H1 (cell line): ENCODE measurements around the gene CNTNAP3B. TPM values are rescaled to one million over a fixed set of nuclear protein-coding genes. Genes with fewer than 3 reads are reported as not detected.
"Not testable (repeated sequence)": the region's sequence is repeated elsewhere in the genome, so short reads cannot be mapped to it uniquely, and the experiment has no call there.

Source experiments
- CTCF ChIA-PET: fragments of 300-600 bp; sonication (Branson Sonifier 250); formaldehyde crosslinking; loops from one replicate; lab custom pipeline; 2021; ENCODE audit not compliant: partially characterized antibody; lab: Charles Lee
- POLR2A ChIA-PET: fragments of 300-600 bp; sonication (Branson Sonifier 250); formaldehyde crosslinking; loops from one replicate; lab custom pipeline; 2021; ENCODE audit warnings: inconsistent platforms; ENCODE audit not compliant: partially characterized antibody; lab: Charles Lee
- DNase-seq, 2 experiments: peaks; one replicate each; pipeline versions ENCODE4 v3.0.0 to v3.0.0-alpha.2; 2010 to 2022; ENCODE audit warnings: low spot score in 2 of 2, low read depth in 1 of 2, mixed read lengths in 1 of 2
- FAIRE-seq: peaks from 2 replicates; lab custom pipeline; 2011; peaks lifted over from hg19 to GRCh38; lab: Jason Lieb, UNC
- H2AFZ ChIP-seq: 2 replicates; pipeline ENCODE4 v1.8.1; 2012; ENCODE audit warnings: low read length, inconsistent platforms
- H2AK5ac ChIP-seq: 2 replicates; pipeline ENCODE4 v1.6.1; 2013; ENCODE audit warnings: low read depth, low read length
- H2BK120ac ChIP-seq: replicated peaks from 2 replicates; pipeline ENCODE3; 2013; ENCODE audit warnings: low read depth, low read length, inconsistent platforms
- H2BK12ac ChIP-seq: 2 replicates; pipeline ENCODE4 v1.6.1; 2013; ENCODE audit warnings: low read depth, low read length
- H2BK15ac ChIP-seq: 2 replicates; pipeline ENCODE4 v1.6.1; 2013; ENCODE audit warnings: low read length
- H2BK20ac ChIP-seq: 2 replicates; pipeline ENCODE4 v1.6.1; 2013; ENCODE audit warnings: low read length
- H2BK5ac ChIP-seq: 2 replicates; pipeline ENCODE4 v1.6.1; 2013; ENCODE audit warnings: low read depth, low read length
- H3K14ac ChIP-seq: 2 replicates; pipeline ENCODE4 v1.6.1; 2013; ENCODE audit warnings: inconsistent platforms; ENCODE audit not compliant: insufficient read length
- H3K18ac ChIP-seq: 2 replicates; pipeline ENCODE4 v1.6.1; 2013; ENCODE audit warnings: low read length; ENCODE audit errors: extremely low read depth
- H3K23ac ChIP-seq: 2 replicates; pipeline ENCODE4 v1.6.1; 2013; ENCODE audit warnings: inconsistent platforms; ENCODE audit not compliant: insufficient read length
- H3K23me2 ChIP-seq: 2 replicates; pipeline ENCODE4 v1.6.1; 2013; ENCODE audit warnings: low read depth, low read length
- H3K27ac ChIP-seq: 2 replicates; pipeline ENCODE4 v1.6.1; 2011; ENCODE audit warnings: low read depth, low read length, inconsistent platforms
- H3K27me3 ChIP-seq, 4 experiments: replicated peaks in 1 of 4; 1 replicate in 1 of 4; 2 replicates in 3 of 4; pipeline versions ENCODE4 v1.6.1 to v1.8.1; 2011 to 2013; ENCODE audit warnings: low read length in 3 of 4, mild to moderate bottlenecking in 3 of 4, inconsistent platforms in 2 of 4, mixed read lengths in 2 of 4, moderate library complexity in 1 of 4; ENCODE audit not compliant: control insufficient read depth in 3 of 4, insufficient read depth in 3 of 4; ENCODE audit errors: extremely low read depth in 1 of 4
- H3K36me3 ChIP-seq, 4 experiments: 2 replicates each; pipeline versions ENCODE4 v1.6.1 to v1.8.1; 2011 to 2013; ENCODE audit warnings: mild to moderate bottlenecking in 4 of 4, low read length in 3 of 4, moderate library complexity in 2 of 4, control low read depth in 1 of 4, inconsistent platforms in 1 of 4; ENCODE audit not compliant: insufficient read depth in 4 of 4, control insufficient read depth in 2 of 4
- H3K4ac ChIP-seq: replicated peaks from 2 replicates; pipeline ENCODE3; 2013; ENCODE audit warnings: low read length, low read depth, mixed read lengths, inconsistent platforms; ENCODE audit not compliant: insufficient read length
- H3K4me1 ChIP-seq, 4 experiments: replicated peaks in 1 of 4; 1 replicate in 1 of 4; 2 replicates in 3 of 4; pipeline versions ENCODE4 v1.6.1 to v1.8.1; 2011 to 2013; ENCODE audit warnings: low read length in 3 of 4, inconsistent platforms in 2 of 4, mixed read lengths in 1 of 4; ENCODE audit not compliant: insufficient read depth in 4 of 4, control insufficient read depth in 3 of 4
- H3K4me2 ChIP-seq, 2 experiments: 2 replicates each; pipeline versions ENCODE4 v1.6.1 to v1.8.1; 2011 to 2013; ENCODE audit warnings: low read depth in 2 of 2, low read length in 2 of 2, control low read depth in 1 of 2, inconsistent platforms in 1 of 2, mild to moderate bottlenecking in 1 of 2; ENCODE audit not compliant: insufficient read depth in 1 of 2
- H3K4me3 ChIP-seq, 4 experiments: fragments of 200-600, 300-600 bp in 1 of 4; sonication (generic), shearing (Covaris generic), sonication (Bioruptor Twin) in 1 of 4; 2 replicates each; pipeline versions ENCODE4 v1.5.1 to v1.8.1; 2011 to 2016; ENCODE audit warnings: low read length in 4 of 4, low read depth in 3 of 4, control low read depth in 2 of 4, inconsistent platforms in 2 of 4, mild to moderate bottlenecking in 2 of 4, mixed read lengths in 1 of 4, moderate library complexity in 1 of 4; ENCODE audit not compliant: insufficient read depth in 2 of 4; ENCODE audit errors: extremely low read depth in 1 of 4
- H3K56ac ChIP-seq: replicated peaks from 2 replicates; pipeline ENCODE3; 2013; ENCODE audit warnings: low read depth, mild to moderate bottlenecking, mixed read lengths, low read length, inconsistent platforms; ENCODE audit not compliant: insufficient read length
- H3K79me1 ChIP-seq: 2 replicates; pipeline ENCODE4 v1.6.1; 2013; ENCODE audit warnings: low read depth, low read length, control low read depth
- H3K79me2 ChIP-seq, 2 experiments: 2 replicates each; pipeline versions ENCODE4 v1.6.1 to v1.8.1; 2012 to 2013; ENCODE audit warnings: low read length in 2 of 2, mild to moderate bottlenecking in 2 of 2, inconsistent platforms in 1 of 2; ENCODE audit not compliant: insufficient read depth in 2 of 2, control insufficient read depth in 1 of 2
- H3K9ac ChIP-seq, 4 experiments: replicated peaks in 1 of 4; 1 replicate in 1 of 4; 2 replicates in 3 of 4; pipeline versions ENCODE4 v1.6.1 to v1.8.1; 2011 to 2013; ENCODE audit warnings: low read depth in 3 of 4, low read length in 3 of 4, control low read depth in 2 of 4, mild to moderate bottlenecking in 2 of 4, moderate library complexity in 2 of 4, inconsistent platforms in 1 of 4; ENCODE audit errors: extremely low read depth in 1 of 4
- H3K9me3 ChIP-seq, 2 experiments: 2 replicates each; pipeline versions ENCODE4 v1.6.1 to v1.8.1; 2012 to 2013; ENCODE audit warnings: mild to moderate bottlenecking in 2 of 2, moderate library complexity in 2 of 2, control low read depth in 1 of 2, inconsistent platforms in 1 of 2, low read depth in 1 of 2, low read length in 1 of 2, mixed read lengths in 1 of 2; ENCODE audit not compliant: insufficient read depth in 2 of 2
- H4K20me1 ChIP-seq, 2 experiments: replicated peaks in 1 of 2; 2 replicates each; pipeline versions ENCODE3 to v1.8.1; 2011 to 2013; ENCODE audit warnings: inconsistent platforms in 2 of 2, low read length in 2 of 2, mild to moderate bottlenecking in 1 of 2; ENCODE audit not compliant: insufficient read depth in 2 of 2, control insufficient read depth in 1 of 2
- H4K5ac ChIP-seq: 2 replicates; pipeline ENCODE4 v1.6.1; 2013; ENCODE audit warnings: low read length, low read depth, mixed read lengths, inconsistent platforms; ENCODE audit not compliant: insufficient read length
- H4K8ac ChIP-seq: 2 replicates; pipeline ENCODE4 v1.8.0; 2013; ENCODE audit warnings: mild to moderate bottlenecking, moderate library complexity, low read length, inconsistent platforms; ENCODE audit not compliant: insufficient read depth; ENCODE audit errors: extremely low read depth
- H4K91ac ChIP-seq: replicated peaks from 2 replicates; pipeline ENCODE3; 2013; ENCODE audit warnings: low read length, mixed read lengths, inconsistent platforms; ENCODE audit not compliant: insufficient read length
- WGBS, 2 experiments: shearing (Covaris generic) in 1 of 2; methylation state at CpG; one replicate each; pipeline versions ENCODE4 v1.1.6 to v1.1.7; 2013 to 2015; ENCODE audit warnings: low lambda C conversion rate in 2 of 2, mixed read lengths in 2 of 2, inconsistent platforms in 1 of 2, low coverage in 1 of 2, missing lambda C conversion rate in 1 of 2; ENCODE audit not compliant: insufficient replicate concordance in 2 of 2, insufficient coverage in 1 of 2, insufficient read length in 1 of 2; ENCODE audit errors: extremely low coverage in 1 of 2, missing lambda C conversion rate in 1 of 2; 5-methylcytosine and 5-hydroxymethylcytosine counted together
- polyA plus RNA-seq, 7 experiments: library from polyadenylated mRNA; depleted of rRNA in 3 of 7; stranded (reverse) in 5 of 7; unstranded in 2 of 7; fragments of >200 nt in 5 of 7; fragments of 200-250 nt in 2 of 7; gene quantifications; 1 replicate in 5 of 7; 2 replicates in 1 of 7; 4 replicates in 1 of 7; pipeline versions ENCODE4 v1.2.1 to v1.2.3, GENCODE V29; 2011 to 2013; ENCODE audit warnings: missing spikeins in 2 of 7, mixed read lengths in 2 of 7
- total RNA-seq: library from RNA; stranded (reverse); fragmentation: NEBNext Ultra II Directional; extraction: Animal tissue kit (Norgen Biotek cat#: 25700); gene quantifications from 2 replicates; pipeline ENCODE4 v1.2.1, GENCODE V29; 2021

Gene CNTNAP3B
- total and polyA plus RNA-seq, 2 of the 8 experiments (the other 6 are each of a cell fraction or from before 2014, with no cell fraction given): 1.3 to 2.9 TPM

DNA sequence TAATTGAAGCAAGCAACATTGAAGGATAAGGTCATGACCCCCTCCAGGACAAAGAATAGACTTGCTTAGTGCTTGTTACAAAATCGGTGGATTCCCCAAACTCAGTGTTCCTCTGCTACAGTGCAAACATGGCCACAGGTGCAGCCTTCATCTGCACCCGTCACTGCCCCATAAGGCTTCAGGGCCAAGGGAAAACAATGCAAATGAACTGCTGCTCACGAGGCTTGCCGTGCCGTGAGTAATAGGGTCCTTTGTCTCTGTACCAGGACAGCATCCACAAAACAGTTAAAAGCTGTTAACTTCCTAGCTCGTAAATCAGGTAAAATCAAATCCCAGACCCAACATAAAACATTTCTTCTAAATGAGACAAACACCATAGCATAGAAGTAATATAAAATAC, 226.5 kb downstream of the CNTNAP3B start:
- H2AFZ ChIP-seq, H3K14ac ChIP-seq, H2BK12ac ChIP-seq, H2BK20ac ChIP-seq, H3K23me2 ChIP-seq, DNase-seq, H2AK5ac ChIP-seq, H3K23ac ChIP-seq, H3K36me3 ChIP-seq, H3K27ac ChIP-seq, CTCF ChIA-PET, FAIRE-seq, H4K5ac ChIP-seq, H2BK120ac ChIP-seq, H3K9ac ChIP-seq, H4K8ac ChIP-seq, H2BK15ac ChIP-seq, H3K27me3 ChIP-seq, POLR2A ChIA-PET, H3K4me1 ChIP-seq, H3K79me2 ChIP-seq, H3K4me2 ChIP-seq, H4K20me1 ChIP-seq, H4K91ac ChIP-seq, H3K56ac ChIP-seq, H3K18ac ChIP-seq, H3K4ac ChIP-seq, H3K4me3 ChIP-seq, H3K79me1 ChIP-seq, H3K9me3 ChIP-seq, H2BK5ac ChIP-seq: not testable (repeated sequence)
- WGBS, 2 experiments: no CpG with 5 or more reads among the region's 6 CpGs

DNA sequence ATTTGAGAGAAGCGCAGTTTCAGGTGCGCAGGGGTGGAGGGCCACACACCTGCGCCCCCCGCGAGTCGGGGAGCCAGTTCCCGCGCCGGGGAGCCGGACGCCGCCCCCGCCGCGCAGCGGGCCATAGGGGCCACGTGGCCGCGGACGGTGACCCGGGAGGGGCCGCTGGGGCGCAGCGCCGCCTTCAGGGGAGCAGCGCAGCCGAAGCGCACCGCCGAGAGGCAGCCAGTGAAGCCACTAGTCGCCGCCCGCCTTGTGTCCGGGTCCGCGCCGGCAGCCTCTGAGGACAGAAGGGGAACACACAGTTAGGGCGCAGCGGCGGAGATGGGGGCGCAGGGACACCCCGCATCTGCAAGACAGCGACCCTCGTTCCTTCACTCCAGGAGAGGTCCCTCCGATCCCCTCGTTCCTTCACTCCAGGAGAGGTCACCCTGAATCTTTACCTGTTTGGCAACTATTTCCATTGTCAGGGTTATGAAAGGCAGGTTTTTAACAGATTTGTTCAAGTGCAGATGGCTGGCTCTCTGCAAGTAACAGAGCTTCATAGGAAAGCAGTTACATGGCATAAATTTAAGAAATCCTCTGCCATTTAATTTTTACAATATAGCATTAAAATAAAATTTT, 230.4 kb downstream of the CNTNAP3B start:
- H3K9me3 ChIP-seq, H3K79me1 ChIP-seq, H3K36me3 ChIP-seq, H3K18ac ChIP-seq, H4K20me1 ChIP-seq, H3K23ac ChIP-seq, H3K4me1 ChIP-seq, H2AFZ ChIP-seq, H2BK20ac ChIP-seq, H4K91ac ChIP-seq, H3K56ac ChIP-seq, H3K4me2 ChIP-seq, H4K8ac ChIP-seq, H2AK5ac ChIP-seq, H3K9ac ChIP-seq, H2BK120ac ChIP-seq, CTCF ChIA-PET, H2BK12ac ChIP-seq, DNase-seq, H3K27ac ChIP-seq, H2BK5ac ChIP-seq, H3K27me3 ChIP-seq, H4K5ac ChIP-seq, H3K14ac ChIP-seq, H2BK15ac ChIP-seq, H3K79me2 ChIP-seq, H3K23me2 ChIP-seq, H3K4me3 ChIP-seq, POLR2A ChIA-PET, FAIRE-seq, H3K4ac ChIP-seq: not testable (repeated sequence)
- WGBS, 2 experiments: no CpG with 5 or more reads among the region's 46 CpGs
